GM12865 (cell line): ENCODE data around the gene BMP10.

Source experiments
- DNase-seq: peaks from one replicate; pipeline ENCODE4 v3.0.0; 2010; ENCODE audit warnings: low read depth
- H3K4me3 ChIP-seq: 2 replicates; pipeline ENCODE4 v1.5.1; 2011; ENCODE audit warnings: mild to moderate bottlenecking, low read depth, low read length, control low read depth
- TF ChIP-seq, protein P1 (sequence below): IDR thresholded peaks from 2 replicates; pipeline ENCODE4 v1.5.1; 2011; ENCODE audit warnings: low read length, control low read depth, low read depth, inconsistent platforms; ENCODE audit not compliant: insufficient read depth; ENCODE audit errors: missing control alignments

The BMP10 gene

DNA sequence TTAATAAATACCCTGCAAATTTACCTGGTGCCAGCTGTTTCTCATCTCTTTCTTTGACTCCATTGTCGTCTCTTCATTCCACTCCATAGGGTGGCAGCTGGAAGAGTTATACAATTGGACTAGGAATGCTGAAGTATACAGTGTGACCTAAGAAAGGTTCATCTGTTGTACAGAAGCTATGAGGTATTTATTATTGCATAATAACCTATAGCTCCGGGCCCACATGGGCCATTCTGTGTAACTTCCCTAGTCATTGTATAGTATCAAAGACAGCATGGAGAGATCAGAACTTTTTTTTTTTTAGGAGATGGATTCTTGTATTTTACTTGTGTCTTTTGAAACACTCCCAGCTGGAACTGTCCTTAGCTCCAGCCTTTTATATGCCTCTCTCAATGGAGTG, 26.2 kb downstream of the BMP10 start:
- TF ChIP-seq, protein P1, sequence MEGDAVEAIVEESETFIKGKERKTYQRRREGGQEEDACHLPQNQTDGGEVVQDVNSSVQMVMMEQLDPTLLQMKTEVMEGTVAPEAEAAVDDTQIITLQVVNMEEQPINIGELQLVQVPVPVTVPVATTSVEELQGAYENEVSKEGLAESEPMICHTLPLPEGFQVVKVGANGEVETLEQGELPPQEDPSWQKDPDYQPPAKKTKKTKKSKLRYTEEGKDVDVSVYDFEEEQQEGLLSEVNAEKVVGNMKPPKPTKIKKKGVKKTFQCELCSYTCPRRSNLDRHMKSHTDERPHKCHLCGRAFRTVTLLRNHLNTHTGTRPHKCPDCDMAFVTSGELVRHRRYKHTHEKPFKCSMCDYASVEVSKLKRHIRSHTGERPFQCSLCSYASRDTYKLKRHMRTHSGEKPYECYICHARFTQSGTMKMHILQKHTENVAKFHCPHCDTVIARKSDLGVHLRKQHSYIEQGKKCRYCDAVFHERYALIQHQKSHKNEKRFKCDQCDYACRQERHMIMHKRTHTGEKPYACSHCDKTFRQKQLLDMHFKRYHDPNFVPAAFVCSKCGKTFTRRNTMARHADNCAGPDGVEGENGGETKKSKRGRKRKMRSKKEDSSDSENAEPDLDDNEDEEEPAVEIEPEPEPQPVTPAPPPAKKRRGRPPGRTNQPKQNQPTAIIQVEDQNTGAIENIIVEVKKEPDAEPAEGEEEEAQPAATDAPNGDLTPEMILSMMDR, result no peak
- no peak for DNase-seq

DNA sequence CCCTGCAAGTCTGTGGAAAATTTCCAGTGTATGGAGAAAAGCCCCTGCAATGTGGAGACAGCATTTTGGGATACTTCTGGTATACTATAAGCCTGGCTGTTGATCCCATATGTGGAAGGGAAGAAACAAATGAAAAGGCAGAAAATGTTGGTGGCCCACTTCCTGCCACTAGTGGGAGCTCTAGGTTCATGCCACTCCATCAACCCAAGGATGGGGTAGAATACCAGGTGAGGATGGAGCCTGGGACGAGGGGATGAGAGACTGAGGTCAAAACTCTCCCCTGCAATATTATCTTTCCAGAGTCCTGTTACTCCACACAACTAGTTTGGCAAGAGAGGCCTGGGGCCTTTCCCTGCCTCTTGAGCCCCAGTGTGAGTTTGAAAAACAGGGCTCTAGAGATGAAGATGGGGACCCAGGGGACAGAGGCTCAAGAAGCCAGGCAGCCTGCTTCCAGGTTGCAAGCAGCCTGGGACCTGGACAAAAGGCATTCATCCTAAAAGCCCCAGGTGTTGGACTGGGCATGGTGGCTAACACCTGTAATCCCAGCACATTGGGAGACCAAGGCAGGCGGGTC, 31.9 kb downstream of the BMP10 start:
- DNase-seq, result peak; percentile 20

More for the DNA sequence above, 26.2 kb downstream of the BMP10 start:
- H3K4me3 ChIP-seq, result no peak overlapping the region

DNA sequence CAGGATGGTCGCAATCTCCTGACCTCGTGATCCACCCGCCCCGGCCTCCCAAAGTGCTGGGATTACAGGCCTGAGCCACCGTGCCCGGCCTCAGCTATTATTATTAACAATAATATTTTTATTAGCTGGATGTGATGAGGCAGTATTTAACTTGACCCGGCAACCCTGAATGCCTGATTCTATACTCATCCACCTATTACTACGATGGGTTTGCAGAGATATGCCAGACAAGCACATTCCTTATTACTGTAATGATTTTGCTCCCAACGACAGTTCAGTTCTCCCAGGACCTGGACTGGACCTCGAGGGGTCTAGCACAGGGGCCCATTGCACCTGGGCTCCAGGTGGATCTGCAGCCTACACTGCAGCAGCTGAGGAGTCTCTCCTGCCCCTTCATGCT, 32.6 kb downstream of the BMP10 start:
- DNase-seq, result no peak
- TF ChIP-seq, protein P1, result no peak
- H3K4me3 ChIP-seq, result no peak overlapping the region

More for the DNA sequence above, 31.9 kb downstream of the BMP10 start:
- TF ChIP-seq, protein P1, result peak; percentile 45
- no peak overlapping the region for H3K4me3 ChIP-seq

DNA sequence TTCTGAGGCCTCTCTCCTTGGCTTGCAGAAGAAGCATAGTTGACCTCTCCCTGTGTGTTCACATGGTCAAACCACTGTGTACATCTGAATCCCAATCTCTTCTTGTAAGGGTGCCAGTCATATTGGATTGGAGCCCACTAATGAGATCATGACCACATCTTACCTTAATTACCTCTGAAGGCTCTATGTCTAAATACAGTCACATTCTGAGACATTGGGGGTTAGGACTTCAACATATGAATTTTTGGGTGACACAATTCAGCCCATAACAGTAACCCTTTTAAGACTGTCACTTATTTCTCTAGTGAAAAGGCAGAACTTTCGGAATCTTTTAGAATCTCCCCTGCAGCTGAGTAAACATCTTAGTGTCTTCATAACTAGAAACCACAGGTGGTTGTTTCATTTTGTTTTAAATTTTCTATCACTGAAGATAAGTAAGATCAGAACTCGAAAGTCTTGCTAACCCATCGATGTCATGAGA, 33.3 kb downstream of the BMP10 start:
- H3K4me3 ChIP-seq, result no peak overlapping the region
- peak; percentile 84 for DNase-seq
- TF ChIP-seq, protein P1, result no peak

DNA sequence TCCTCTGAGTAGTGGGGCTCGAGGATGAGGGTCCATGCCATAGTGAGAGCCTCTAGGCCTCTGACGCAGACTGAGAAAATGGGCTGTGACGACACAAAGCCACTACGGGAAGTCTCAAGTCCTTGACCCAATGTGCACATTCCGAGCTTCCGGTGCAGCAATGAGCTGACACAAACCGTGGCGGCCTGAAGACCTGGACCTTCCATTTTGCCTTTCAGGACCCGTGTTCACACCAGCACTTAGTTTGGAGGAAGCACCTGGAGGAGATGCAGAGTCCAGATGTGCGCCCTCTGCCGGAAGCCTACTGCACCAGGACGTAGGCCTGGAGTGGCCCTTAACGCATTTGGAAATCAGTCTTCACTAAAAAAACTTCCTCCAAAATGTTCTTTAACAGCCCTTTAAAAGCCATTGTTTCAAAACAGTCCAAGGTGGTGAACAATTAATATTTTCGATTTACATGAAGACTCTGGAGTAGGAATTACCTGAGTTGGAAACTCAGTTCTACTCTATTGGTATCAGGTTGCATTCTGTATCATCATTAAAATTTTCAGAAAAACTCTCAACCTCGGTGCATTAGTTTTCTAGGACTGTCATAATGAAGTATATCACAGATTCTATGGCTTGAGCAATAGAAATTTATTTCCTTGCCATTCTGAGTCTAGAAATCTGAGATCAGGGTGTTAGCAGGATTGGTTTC, 33.9 kb downstream of the BMP10 start:
- peak; percentile 85 for DNase-seq
- TF ChIP-seq, protein P1, result peak; percentile 88
- no peak overlapping the region for H3K4me3 ChIP-seq

DNA sequence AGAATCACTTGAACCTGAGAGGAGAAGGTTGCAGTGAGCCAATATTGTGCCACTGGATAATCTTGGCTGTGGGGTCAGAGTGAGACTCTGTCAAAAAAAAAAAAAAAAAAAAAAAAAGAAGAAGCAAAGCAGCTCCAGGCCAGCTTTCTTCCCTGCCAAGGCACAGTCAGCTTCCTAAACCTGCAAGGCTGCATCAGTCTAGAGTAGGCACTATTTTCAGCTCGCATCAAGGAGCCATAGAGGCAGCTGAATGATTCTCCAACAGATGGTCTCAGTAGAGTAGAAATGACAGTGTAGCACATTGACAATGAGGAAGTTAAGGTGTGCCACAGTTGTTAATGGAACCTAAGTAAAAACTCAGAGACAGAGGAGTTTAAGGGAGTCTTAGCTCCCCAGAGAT, 35.6 kb downstream of the BMP10 start:
- DNase-seq, result peak; percentile 35
- TF ChIP-seq, protein P1, result no peak
- H3K4me3 ChIP-seq, result no peak overlapping the region

DNA sequence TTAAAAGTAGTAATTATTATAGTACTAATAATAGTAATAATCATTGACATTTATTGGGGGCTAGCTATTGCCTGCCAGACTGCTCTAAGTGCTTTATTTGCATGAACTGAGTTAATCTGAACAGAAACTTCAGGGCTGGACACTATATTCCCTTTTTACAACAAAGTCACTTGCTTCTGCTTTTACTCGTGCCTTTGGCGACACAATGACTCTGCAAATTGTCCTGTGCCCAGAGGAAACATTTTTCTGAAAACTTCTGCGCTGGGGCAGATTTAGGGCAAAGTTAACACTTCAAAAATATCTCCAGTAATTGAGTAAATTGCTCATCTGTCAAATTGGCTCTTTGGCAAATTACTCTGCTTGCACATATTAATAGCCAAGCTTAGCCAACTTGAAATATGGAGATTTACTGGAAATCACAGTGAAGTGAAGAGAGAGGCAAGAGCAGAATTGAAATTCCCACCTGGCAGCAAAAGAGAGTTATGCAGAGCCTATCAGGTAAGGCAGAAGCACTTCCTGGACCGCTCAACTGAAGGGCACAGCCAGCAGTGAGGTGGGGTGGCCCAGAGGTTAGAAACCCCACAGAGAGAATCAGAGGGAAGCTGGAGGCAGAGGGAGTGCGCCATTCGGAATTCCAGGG, 36.3 kb downstream of the BMP10 start:
- H3K4me3 ChIP-seq, result no peak overlapping the region
- peak; percentile 24 for DNase-seq
- TF ChIP-seq, protein P1, result no peak
